KMS-11 (cell line): ENCODE measurements around the gene LIPH.

Source experiments
- H2AFZ ChIP-seq: fragments of 200-600 bp; sonication (generic); 2 replicates; pipeline ENCODE4 v1.6.1; 2016; ENCODE audit warnings: antibody characterized with exemption, mixed run types, low read depth
- H3K27ac ChIP-seq: fragments of 200-600 bp; sonication (generic); 2 replicates; pipeline ENCODE4 v1.6.1; 2016; ENCODE audit warnings: mild to moderate bottlenecking, mixed run types
- H3K27me3 ChIP-seq: fragments of 200-600 bp; sonication (generic); 2 replicates; pipeline ENCODE4 v1.6.1; 2017; ENCODE audit warnings: mild to moderate bottlenecking, low read depth, mixed run types, moderate library complexity; ENCODE audit not compliant: insufficient read depth
- H3K36me3 ChIP-seq: fragments of 200-600 bp; sonication (generic); 2 replicates; pipeline ENCODE4 v1.6.1; 2017; ENCODE audit warnings: mild to moderate bottlenecking, mixed run types; ENCODE audit not compliant: insufficient read depth
- H3K4me1 ChIP-seq: fragments of 200-600 bp; sonication (generic); 2 replicates; pipeline ENCODE4 v1.6.1; 2016; ENCODE audit warnings: mild to moderate bottlenecking, low read depth, mixed run types; ENCODE audit not compliant: poor library complexity, severe bottlenecking
- H3K4me2 ChIP-seq: fragments of 200-600 bp; sonication (generic); 2 replicates; pipeline ENCODE4 v1.7.0; 2016; ENCODE audit warnings: mild to moderate bottlenecking, mixed run types
- H3K4me3 ChIP-seq: fragments of 200-600 bp; sonication (generic); IDR thresholded peaks from 2 replicates; pipeline ENCODE4 v1.6.1; 2017; ENCODE audit warnings: low read depth, low read length, mixed read lengths; ENCODE audit not compliant: insufficient read depth
- H3K79me2 ChIP-seq: fragments of 200-600 bp; sonication (generic); 2 replicates; pipeline ENCODE4 v1.6.1; 2016; ENCODE audit warnings: low read depth, mixed run types; ENCODE audit not compliant: insufficient read depth
- H3K9ac ChIP-seq: fragments of 200-600 bp; sonication (generic); 2 replicates; pipeline ENCODE4 v1.6.1; 2016; ENCODE audit warnings: mild to moderate bottlenecking, mixed run types
- H4K20me1 ChIP-seq: fragments of 200-600 bp; sonication (generic); 2 replicates; pipeline ENCODE4 v1.6.1; 2016; ENCODE audit warnings: mild to moderate bottlenecking, mixed run types; ENCODE audit not compliant: insufficient read depth
- TF ChIP-seq, protein P1 (sequence below): fragments of 200-600 bp; sonication (generic); conservative IDR thresholded peaks from 2 replicates; pipeline ENCODE4 v1.6.1; 2017; ENCODE audit warnings: low read depth, mild to moderate bottlenecking, antibody characterized with exemption, low read length, moderate library complexity, mixed read lengths

The LIPH gene

DNA sequence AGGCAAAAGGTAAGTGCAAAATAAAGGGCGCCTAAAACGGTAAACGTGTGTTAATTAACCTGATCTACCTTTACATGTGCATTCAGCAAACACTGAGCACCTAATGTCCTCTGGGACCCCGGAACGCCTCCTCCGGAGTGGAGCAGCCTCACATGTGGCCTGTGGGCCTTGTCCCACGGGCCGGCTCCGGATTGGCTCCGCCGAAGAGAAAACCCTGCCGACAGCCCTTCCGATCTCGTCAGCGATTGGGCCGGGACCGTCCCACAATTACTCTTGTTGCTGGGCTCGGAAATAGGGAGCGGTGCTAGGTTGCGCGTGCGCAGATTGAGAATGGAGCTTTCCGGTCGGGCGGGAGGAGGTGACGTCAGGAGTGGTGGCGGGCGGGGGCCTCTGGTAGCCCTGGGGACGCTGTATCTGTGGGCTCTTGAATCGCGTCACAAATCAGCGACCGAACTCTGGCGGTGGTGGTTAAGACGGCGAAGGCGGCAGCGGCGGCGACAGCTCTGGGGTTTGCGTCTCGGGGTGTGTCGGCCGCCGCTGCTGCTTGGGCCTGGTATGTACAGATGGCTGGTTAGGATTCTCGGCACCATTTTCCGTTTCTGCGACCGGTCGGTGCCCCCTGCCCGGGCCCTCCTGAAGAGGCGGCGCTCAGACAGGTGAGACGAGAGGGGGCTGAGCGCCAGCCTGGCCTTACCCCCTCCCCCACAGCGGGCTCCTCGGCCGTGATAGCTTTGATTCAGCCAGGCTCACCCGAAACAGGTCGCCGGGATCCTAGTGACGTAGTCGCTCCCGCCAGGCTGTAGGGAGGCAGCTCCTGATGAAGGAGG lies 33.7 kb upstream of the LIPH start, which contains the start of gene SENP2:
TSS of gene SENP2 (plus strand) at position 437 of the 827 bp plus-strand sequence. CDS start at position 556, 119 bp downstream.
- peaks cover 16% of the 10 kb centered on the region for H3K4me1 ChIP-seq
- peak within 1 kb of the TSS; percentile 85 for H3K4me3 ChIP-seq
- no peaks in the 10 kb centered on the region for H4K20me1 ChIP-seq
- peak within 1 kb of the TSS; percentile 94 for H3K4me2 ChIP-seq
- TF ChIP-seq, protein P1, sequence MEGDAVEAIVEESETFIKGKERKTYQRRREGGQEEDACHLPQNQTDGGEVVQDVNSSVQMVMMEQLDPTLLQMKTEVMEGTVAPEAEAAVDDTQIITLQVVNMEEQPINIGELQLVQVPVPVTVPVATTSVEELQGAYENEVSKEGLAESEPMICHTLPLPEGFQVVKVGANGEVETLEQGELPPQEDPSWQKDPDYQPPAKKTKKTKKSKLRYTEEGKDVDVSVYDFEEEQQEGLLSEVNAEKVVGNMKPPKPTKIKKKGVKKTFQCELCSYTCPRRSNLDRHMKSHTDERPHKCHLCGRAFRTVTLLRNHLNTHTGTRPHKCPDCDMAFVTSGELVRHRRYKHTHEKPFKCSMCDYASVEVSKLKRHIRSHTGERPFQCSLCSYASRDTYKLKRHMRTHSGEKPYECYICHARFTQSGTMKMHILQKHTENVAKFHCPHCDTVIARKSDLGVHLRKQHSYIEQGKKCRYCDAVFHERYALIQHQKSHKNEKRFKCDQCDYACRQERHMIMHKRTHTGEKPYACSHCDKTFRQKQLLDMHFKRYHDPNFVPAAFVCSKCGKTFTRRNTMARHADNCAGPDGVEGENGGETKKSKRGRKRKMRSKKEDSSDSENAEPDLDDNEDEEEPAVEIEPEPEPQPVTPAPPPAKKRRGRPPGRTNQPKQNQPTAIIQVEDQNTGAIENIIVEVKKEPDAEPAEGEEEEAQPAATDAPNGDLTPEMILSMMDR: no peak
- H3K79me2 ChIP-seq: peaks cover 31% of the 10 kb centered on the region
- H2AFZ ChIP-seq: peak within 1 kb of the TSS; percentile 93
- peak within 1 kb of the TSS; percentile 85 for H3K27ac ChIP-seq
- no peaks in the 10 kb centered on the region for H3K27me3 ChIP-seq
- H3K36me3 ChIP-seq: no peaks in the 10 kb centered on the region
- peak within 1 kb of the TSS; percentile 92 for H3K9ac ChIP-seq

DNA sequence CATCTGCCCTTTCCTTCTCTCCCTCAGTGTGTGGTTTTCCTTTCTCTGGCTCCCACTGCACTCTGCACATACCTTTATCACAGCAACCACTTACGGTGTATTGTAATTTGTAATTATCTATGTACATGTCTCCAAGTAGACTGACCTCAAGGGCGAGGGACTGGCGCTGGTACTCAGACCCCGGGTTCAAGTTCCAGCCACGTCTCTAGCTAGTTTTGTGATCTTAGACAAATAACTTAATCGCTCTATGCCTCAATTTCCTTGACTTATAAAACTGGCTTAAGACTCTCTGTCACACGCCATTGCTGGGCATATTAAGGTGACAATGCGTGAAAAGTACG lies 33.1 kb upstream of the LIPH start:
- peak overlapping the region; percentile 70 for H3K27ac ChIP-seq
- H2AFZ ChIP-seq: peak overlapping the region; percentile 89
- peaks cover 31% of the 10 kb centered on the region for H3K79me2 ChIP-seq
- peak overlapping the region; percentile 83 for H3K4me3 ChIP-seq
- H3K9ac ChIP-seq: peak overlapping the region; percentile 92
- no peaks in the 10 kb centered on the region for H3K36me3 ChIP-seq
- TF ChIP-seq, protein P1: no peak
- H3K27me3 ChIP-seq: no peaks in the 10 kb centered on the region
- peaks cover 16% of the 10 kb centered on the region for H3K4me1 ChIP-seq
- peak overlapping the region; percentile 78 for H3K4me2 ChIP-seq
- H4K20me1 ChIP-seq: no peaks in the 10 kb centered on the region

DNA sequence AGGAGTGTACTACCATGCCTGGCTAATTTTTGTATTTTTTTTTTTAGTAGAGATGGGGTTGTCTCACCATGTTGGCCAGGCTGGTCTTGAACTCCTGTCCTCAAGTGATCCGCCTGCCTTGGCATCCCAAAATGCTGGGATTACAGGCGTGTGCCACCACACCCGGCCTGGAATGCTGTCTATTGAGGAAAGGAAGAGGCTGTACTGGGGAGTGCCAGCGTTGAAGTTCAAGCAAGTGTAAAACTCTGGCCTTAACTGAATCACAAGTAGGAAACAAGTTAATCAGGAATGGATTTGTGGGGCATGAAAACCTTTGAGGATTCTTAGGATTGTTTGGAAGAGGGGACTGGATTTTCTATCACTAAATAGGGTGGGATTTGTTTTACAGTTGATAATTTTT lies 32.3 kb upstream of the LIPH start:
- peaks cover 30% of the 10 kb centered on the region for H3K79me2 ChIP-seq

DNA sequence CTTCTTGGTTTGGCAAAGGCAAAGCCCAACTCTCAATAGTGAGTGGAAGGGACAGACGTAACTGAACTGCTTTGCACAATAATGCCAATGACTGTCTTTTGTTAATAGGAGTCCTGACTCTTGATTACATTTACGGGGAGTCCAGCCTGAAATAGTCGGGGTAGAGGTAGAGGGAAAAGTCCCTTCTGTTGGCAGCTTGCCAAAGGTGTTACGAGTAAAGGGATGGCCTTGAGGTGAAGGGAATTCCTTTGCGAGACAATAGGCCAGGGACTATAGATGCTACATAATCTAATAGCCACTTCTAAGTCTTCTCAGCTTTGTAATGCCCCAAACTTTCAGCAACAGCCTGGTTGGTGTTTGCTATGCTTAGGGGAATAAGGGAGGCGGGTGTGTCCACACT lies 31.5 kb upstream of the LIPH start:
- Histone ChIP-seq H3K79me2 (peaks cover 22% of the 10 kb centered on the region), H2AFZ (no peak overlapping the region), H3K9ac (no peak overlapping the region), H3K4me2 (no peak overlapping the region), H3K36me3 (no peaks in the 10 kb centered on the region), H3K4me3 (no peak overlapping the region), H3K27me3 (no peaks in the 10 kb centered on the region), H3K27ac (no peak overlapping the region), H3K4me1 (peaks cover 16% of the 10 kb centered on the region), H4K20me1 (no peaks in the 10 kb centered on the region)
- TF ChIP-seq, protein P1: no peak

More for the DNA sequence above, 32.3 kb upstream of the LIPH start:
- H4K20me1 ChIP-seq: no peaks in the 10 kb centered on the region
- no peaks in the 10 kb centered on the region for H3K27me3 ChIP-seq
- H3K36me3 ChIP-seq: no peaks in the 10 kb centered on the region
- peak overlapping the region; percentile 89; the same call in 1 of the 2 replicates for H2AFZ ChIP-seq
- no peak overlapping the region for H3K9ac ChIP-seq
- TF ChIP-seq, protein P1: no peak
- no peak overlapping the region for H3K4me3 ChIP-seq
- H3K4me1 ChIP-seq: peaks cover 16% of the 10 kb centered on the region
- H3K4me2 ChIP-seq: no peak overlapping the region
- no peak overlapping the region for H3K27ac ChIP-seq
